GM21528 (cell line): ENCODE measurements around the gene BIN1.
A peak's percentile ranks its signal among the peaks of the same experiment; 100 is the strongest.

ENCODE experiments used
- ATAC-seq: cut with Tn5 transposase; IDR thresholded peaks from one replicate; pipeline ENCODE4 v1.9.1; 2021; ENCODE audit warnings: mild to moderate bottlenecking, moderate library complexity; ENCODE audit not compliant: unreplicated experiment, low FRiP score

The BIN1 gene

DNA sequence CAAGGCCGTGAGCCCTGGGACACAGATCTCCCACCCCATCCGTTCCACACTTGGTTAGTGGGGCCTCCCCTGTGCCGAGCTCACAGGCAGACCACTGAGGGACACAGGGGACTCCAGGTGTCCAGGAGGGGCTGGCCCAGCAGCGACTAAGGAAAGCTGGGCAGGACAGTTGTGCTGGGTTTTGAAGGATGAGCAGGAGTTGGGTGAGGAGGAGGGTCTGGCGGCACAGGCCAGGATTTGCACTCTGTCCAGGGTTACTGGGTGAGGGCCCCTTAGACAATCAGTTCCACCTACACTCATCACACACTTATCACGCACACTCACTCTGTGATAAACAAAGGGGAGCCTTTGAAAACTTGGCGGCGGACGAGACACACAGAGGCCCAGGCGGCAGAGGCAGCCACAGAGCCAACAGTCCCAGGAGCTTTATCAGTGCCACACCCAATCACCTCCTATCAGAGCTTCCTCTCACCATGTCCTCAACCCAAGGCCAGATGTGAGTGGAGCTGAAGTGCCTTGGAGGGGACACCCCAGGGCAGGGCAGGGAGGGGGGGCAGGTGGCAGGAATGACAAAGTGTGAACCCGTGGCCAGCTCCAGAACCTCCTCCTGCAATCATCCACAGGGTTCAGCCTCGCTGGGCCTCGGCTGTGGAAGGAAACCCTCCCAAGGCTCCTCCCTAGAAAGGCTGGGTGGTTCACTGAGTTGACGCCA, 26.6 kb downstream of the BIN1 start:
- peak; percentile 16 for ATAC-seq

DNA sequence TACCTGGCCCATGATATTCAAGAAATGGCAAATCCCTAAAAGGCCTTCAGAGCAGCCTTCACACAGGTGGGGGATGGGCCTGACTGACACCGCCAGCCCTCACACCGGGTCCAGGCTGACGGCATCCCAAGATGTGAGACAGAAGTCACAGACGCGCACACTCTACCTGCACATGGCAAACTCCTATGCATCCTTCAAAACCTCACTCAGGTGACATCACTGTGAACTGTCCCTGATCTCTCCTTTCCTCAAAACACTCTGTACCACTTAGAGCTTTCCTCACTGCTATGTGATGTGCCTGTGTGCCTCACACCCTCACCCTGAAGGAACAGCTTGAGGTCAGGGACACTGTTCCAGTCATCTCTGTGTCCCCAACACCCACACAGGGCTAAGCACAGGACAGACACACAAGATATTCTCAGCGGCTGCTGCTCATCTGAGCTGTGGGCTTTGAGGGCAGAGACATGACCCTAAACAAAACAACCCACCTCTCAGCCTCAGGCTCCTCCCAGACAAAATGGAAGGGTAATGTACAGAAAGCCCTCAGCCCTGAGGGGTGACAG, 27.5 kb downstream of the BIN1 start:
- ATAC-seq, result no peak

GRCh38 chr2:127078666-127079270, 28.2 kb downstream of the BIN1 start:
- no peak for ATAC-seq

- no peak for ATAC-seq
These were observed 28.9 kb downstream of the BIN1 start for GRCh38 chr2:127078028-127078427.

- ATAC-seq, result no peak
These were observed 30.0 kb downstream of the BIN1 start for GRCh38 chr2:127076924-127077323.

DNA sequence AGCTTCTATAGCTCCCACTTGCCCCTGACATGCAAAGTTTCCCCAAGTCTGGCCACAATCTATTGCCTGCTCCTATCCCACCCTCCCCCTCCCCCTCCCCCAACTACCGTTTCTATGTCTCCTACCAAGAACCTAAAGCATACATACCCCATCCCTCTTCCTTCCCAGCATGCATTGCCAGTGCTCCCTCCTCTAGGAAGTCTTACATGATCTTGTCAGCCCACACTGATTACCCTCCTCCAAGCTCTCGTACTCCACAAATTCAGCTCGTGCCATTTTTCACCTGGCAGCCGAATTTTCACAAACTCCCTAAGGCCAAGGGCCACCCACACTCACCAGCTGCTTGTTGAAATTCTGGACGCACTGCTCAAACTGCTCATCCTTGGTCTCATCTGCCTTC, 30.7 kb downstream of the BIN1 start:
- no peak for ATAC-seq

GRCh38 chr2:127075821-127076220, 31.1 kb downstream of the BIN1 start:
- no peak for ATAC-seq

DNA sequence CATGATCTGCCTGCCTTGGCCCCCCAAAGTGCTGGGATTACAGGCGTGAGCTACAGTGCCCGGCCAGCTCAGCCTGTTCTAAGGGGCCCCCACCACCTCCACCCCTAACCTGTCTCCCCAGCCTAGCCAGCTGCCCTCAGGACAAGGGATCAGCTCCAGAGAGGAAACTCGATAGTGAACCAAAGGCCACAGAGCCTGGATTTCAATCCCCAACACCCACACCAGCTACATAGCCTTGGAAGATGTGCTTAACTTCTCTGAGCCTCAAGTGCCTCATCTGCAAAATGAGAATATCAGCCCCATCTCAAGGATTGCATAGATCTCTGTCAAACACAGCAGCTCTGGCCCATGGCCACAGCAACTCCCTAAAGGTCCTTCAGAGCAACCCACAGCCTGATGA, 32.0 kb downstream of the BIN1 start:
- ATAC-seq, result no peak

DNA sequence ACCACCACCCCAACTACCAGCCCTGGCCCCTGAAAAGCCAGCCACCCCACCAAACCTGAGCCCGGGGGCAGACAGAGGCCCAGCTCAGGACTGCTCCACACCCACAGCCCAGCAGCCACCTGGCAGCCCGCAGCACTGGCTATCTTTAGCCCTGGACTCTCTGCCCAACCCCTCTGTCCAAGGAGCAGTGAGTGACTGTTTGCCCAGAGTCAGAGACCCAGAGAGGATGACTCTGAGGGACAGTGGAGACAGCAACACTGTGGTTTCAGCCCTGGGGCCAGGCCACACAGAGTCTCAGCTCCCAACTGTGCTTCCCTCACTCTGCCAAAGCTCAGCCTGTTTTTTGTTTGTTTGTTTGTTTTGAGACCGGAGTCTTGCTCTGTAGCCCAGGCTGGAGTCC, 32.6 kb downstream of the BIN1 start:
- ATAC-seq, result no peak

- ATAC-seq, result no peak
These were observed 34.0 kb downstream of the BIN1 start for GRCh38 chr2:127072970-127073369.

- no peak for ATAC-seq
These were observed 34.6 kb downstream of the BIN1 start for GRCh38 chr2:127072396-127072795.

GRCh38 chr2:127071901-127072328, 35.0 kb downstream of the BIN1 start:
- ATAC-seq, result no peak

- ATAC-seq, result no peak
These were observed 36.7 kb downstream of the BIN1 start for GRCh38 chr2:127070221-127070620.

DNA sequence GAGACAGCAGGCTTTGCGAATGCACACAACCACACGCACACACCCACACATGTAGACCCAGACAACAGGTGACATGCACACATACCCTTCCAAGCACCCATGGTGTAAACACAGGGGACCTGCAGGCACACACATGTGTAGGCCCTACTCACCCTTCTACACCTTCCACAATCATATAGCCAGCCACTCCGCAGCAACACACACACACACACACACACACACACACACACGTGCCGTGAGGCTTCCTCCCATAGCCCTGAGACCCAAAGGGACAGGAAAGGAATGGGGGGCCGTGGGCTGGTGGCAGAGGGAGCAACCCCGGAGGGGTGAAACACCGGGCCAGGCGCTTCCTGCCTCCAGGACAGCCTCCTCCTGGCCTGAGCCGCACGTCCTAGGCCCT, 37.4 kb downstream of the BIN1 start:
- no peak for ATAC-seq

DNA sequence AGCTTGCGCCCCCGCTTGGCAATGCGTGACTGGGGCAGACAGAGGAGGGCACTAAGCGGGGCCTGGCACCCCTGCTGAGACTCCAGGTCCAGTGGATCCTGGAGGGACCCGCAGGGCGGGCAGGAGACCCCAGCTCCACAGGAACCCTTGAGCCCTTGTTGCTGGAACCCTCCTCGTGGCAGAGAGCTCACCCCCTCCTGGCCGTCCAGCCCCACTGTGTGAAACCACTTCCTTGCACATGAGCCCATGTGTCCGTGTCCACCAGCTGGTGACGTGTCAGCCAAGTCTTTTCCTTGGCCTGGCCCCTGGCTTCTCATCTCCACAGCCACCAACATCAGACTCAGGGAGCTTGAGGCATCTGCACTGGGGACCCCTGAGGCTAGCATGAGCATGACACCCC, 38.0 kb downstream of the BIN1 start:
- no peak for ATAC-seq

DNA sequence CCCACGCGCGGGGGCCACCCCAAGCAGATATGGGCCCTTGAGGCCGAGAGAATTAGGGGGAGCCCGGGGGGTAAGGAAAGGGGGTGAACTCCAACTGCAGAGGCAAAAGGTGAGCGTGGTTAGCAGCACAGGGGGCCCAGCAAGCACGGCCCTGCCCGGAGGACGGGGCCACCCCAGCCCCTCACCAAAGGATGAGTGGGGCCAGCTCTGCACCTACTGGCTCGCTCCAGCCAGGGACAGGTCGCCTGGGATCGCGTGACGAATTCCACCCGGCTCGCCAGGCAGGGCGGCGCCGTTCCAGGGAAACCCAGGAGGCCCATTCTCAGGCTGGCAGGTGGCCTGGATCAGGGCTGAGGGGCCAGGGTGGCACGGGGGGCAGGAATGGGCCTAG, 38.6 kb downstream of the BIN1 start:
- ATAC-seq, result no peak

DNA sequence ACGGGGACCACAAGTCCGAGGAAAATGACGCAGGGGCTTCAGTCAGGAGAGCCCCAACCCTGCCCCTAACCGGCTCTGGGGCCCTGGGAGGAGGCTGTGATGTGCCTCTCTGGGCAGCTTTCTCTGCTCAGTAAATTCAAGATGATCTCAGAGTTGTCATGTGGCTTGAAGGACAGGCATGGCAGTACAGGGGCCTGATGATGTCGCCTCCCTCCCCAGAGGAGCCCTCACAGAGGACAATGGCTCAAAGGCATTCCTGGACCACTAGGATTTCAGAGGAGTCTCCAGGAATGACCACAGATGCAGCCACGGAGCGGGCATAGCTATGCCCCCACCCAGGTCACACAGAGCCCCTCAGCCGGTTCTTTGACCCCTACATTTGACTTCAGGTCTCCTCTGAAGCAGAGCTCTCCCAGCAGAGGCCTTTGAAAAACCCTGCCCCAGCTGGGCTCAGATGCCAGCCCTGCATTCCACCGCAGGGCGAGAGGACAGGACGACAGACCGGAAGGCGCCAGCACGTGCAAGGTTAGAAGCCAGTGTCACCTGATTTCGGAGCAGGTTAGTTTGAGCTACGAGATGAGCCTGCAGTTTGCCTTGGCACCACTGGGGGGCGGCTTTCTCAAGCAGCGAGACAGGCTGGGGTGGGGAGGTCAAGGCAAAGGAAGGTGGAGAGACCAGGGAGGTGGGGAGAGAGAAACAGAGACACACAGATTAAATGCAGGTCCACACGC, 39.2 kb downstream of the BIN1 start:
- no peak for ATAC-seq

GRCh38 chr2:127066942-127067341, 40.0 kb downstream of the BIN1 start:
- no peak for ATAC-seq

DNA sequence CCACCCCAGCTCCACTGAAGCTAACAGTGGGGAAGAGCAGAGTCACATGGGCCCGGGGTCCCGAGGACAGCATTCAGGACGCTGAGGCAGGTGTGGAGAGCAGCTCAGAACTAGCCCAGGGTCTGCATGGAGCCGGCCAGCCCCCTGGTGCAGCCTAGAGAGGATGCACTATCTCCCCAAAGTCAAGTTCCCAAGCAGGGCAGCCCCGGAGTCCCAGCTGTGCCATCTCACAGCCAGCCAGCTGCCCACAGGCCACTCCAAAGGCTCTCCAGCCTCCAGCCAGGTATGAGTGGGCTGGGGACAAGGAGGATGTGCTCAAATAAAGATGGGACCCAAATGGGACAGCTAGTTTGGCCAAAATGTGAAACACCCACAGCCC, 41.0 kb downstream of the BIN1 start:
- no peak for ATAC-seq

GRCh38 chr2:127065299-127065939, 41.5 kb downstream of the BIN1 start:
- no peak for ATAC-seq

- ATAC-seq, result peak; percentile 73
These were observed 42.2 kb downstream of the BIN1 start for GRCh38 chr2:127064642-127065250.
